ENCODE data around the gene ERAS. TPM values are rescaled to one million over a fixed set of nuclear protein-coding genes. Genes with fewer than 3 reads are reported as not detected.

The ERAS gene
- total RNA-seq, result not detected

GRCh38 chrX:48826135-48826875 lies at the start of gene ERAS:
ERAS (plus strand) TSS chrX:48826513; CDS start chrX:48829124, 2,611 bp downstream.
- no peak for DNase-seq

DNA sequence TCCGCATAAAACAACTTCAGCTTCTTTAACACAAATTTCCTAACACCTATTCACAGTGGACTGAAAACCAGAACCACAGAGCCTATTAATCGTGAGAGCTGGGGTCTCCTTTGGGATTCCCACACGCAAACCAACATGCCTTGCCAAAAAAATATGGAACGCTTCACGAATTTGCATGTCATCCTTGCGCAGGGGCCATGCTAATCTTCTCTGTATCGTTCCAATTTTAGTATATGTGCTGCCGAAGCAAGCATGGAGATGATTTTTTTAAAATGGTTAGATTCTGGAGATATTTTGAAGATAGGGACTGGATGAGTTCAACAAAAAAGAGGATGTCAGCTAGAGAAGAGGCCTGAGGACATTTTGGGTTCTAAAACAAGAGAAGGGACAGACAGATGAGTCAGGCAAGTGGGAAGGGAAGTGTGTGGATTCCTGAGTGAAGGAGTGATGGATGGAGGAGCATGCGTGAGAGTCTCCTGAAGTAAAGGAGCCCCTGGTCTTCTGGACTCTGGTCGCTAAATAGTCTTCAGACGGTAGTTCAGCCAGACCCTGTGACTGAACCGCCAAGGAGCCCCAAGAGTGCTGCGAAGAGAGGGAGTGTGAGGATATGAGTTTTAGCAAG lies 49.4 kb upstream of the ERAS start:
- no peak for DNase-seq

DNA sequence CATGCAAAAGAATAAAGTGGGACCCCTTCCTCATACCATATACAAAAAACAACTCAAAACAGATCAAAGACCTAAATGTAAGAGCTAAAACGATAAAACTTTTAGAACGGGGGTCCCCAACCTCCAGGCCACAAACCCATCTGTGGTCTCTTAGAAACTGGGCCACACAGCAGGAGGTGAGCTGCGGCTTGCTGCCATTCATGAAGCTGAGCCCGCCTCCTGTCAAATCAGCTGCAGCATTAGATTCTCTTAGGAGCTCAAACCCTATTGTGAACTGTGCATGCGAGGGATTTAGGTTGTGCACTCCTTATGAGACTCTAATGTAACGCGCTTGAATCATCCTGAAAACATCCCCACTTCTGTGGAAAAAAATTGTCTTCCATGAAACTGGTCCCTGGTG lies 46.9 kb upstream of the ERAS start:
- no peak for DNase-seq

DNA sequence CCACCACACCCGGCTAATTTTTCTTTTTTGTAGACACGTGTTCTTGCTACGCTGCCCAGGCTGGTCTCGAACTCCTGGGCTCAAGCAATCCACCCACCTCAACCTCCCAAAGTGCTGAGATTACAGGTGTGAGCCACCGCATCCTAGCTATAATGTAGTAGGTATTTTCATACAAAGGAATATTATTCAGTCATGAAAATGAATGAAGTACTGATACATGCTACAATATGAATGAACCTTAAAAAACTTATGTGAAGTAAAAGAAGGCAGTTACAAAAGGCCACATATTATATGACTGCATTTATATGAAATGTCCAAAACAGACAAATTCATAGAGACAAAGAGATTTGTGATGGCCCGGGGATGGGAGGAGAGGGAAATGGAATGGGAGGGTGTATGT lies 44.6 kb upstream of the ERAS start:
- DNase-seq, result no peak

DNA sequence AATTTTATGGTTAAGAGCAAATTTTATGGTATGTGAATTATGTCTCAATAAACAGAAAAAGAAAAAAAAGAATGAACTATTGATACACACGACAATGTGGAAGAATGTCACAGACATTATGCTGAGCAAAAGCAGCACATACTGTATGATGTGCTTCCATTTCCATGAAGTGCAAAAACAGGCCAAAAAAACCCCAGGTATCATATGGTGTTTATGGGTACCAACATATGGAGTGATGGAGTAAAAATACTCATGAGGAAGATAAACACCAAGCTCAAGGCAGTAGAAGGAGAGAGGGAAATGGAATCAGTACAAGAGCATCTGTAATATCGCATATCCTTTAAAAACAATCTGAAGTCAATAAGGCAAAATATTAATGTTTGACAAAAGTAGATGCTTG lies 44.1 kb upstream of the ERAS start:
- no peak for DNase-seq

GRCh38 chrX:48782795-48783194 lies 43.5 kb upstream of the ERAS start:
- no peak for DNase-seq

GRCh38 chrX:48784726-48785125 lies 41.6 kb upstream of the ERAS start:
- no peak for DNase-seq

GRCh38 chrX:48785186-48785539 lies 41.1 kb upstream of the ERAS start:
- no peak for DNase-seq

DNA sequence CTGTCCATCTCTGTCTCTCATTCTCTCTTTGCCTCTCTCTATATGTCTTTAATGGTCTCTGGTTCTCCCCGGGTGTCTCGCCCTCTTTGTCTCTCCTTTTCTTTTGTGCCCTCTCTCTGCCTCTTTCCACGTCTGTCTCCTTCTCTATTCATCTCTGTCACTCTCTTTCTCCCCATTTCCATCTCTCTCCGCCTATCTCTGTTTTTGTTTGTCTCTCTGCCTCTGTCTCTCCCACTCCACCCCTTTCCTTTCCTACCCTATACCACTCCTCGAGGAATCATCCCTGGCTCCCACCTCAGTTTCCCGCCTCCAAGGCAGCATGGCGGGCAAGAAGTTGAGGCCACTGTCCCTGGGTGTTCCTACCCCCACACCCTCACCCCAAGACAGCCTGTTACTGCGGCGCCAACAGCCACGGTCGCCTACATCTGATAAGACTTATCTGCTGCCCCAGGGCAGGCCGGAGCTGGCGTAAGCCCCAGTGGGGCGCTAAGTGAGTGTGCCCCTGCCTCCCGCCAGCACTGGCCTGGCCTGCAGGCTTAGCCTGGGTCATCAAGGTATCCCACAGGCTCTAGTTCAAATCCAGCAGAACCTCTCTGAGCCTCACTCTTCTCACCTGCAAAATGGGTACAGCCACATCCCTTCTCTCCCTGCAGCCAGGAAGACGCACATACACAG lies 40.6 kb upstream of the ERAS start:
- no peak for DNase-seq

DNA sequence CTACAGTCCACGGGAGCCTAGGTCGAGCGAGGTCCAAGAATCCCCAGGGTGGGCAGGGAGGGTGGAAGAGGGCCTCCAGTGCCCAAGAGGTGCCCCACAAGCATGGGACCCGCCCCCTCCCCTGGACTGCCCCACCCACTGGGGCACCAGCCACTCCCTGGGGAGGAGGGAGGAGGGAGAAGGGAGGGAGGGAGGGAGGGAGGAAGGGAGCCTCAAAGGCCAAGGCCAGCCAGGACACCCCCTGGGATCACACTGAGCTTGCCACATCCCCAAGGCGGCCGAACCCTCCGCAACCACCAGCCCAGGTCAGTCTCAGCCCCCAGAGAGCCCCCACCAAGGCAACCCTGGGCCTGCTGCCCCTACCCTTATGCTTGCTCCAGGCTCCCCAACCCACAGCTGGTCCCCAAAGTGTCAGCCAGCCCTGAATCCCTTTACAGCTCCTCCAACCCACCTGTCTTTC lies 39.9 kb upstream of the ERAS start, which contains the start of gene GATA1:
Gene GATA1, plus strand, starts transcription at position 250 of the 460 bp plus-strand sequence. CDS start 4,520 bp downstream, outside the sequence.
- DNase-seq, result no peak

DNA sequence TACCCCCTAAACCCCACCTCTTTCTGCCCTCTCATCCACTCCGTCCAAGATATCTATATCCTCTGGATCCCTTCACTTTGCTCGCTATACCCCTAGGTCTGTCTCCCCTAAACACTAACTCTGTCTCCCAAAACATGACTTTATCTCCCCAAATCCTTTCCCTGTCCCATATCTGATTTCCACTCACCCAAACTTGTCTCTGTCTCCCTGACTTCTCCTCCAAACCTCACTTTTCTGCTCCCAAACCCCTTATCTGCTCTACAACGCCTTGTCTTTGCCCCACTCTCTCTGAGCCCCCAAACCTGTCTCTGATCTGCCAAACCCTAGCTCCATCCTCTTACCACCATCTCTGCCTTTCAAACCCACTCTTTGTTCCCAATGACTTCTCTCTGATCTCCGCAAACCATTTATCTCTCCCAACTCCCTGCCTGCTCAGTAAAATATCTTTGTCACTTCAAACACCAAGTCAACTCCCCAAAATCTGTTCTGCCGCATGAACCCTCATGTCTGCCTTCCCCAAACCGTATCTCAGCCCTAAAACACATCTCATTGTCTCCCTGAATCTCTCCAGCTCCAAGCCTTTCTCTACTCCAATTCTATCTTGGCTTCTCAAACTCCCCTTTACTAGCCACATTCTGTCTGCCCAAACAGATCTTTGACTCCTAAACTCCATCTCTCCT lies 39.3 kb upstream of the ERAS start:
- no peak for DNase-seq

- no peak for DNase-seq
Observed at GRCh38 chrX:48787505-48788443, 38.5 kb upstream of the ERAS start.

- DNase-seq, result no peak
Observed at GRCh38 chrX:48789366-48790220, 36.7 kb upstream of the ERAS start.

DNA sequence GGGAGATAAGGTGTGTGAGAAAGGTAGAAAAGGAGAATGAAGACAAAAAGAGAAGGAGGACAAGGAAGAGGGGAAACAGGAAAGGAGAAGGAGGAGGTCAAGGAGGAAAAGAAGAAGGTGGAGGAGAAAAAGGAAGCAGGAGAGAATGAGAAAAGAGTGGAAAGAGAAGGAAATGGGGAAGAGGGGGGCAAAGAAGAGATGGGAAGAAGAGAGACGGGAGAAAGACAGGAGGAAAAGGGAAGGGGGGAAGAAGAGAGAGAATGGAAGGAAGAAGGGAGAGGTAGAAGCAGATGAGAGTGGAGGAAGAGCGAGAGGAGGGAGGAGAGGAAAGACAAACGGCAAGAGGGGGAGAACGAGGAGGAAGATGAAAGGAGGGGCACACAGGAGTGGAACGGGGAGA lies 35.8 kb upstream of the ERAS start:
- DNase-seq, result no peak

DNA sequence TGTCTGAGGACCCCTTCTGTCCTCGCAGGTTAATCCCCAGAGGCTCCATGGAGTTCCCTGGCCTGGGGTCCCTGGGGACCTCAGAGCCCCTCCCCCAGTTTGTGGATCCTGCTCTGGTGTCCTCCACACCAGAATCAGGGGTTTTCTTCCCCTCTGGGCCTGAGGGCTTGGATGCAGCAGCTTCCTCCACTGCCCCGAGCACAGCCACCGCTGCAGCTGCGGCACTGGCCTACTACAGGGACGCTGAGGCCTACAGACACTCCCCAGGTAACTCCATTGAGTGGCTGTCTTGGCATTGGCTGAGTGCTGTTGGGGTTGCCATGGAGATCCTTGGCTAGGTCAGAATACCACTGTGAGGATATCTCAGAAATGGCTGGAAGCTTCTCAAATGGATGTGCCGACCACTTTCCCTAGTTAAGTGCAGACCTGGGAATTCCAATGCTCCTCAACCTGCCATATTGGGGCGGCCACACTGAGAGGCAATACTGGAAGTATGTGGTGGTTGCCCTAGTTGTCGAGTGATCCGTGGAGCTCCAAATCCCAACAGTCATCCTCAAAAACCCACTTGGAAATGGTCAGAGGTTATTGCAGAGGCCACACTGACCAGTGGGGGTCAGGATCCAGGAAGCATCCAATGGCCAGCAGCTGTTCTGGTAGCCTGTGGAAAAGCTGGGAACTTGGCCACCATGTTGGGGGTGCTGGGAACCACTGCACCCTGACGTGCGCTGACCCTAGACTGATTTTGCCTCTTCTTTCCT lies 35.1 kb upstream of the ERAS start:
- no peak for DNase-seq

- no peak for DNase-seq
Observed at GRCh38 chrX:48792219-48792618, 34.1 kb upstream of the ERAS start.

- DNase-seq, result no peak
Observed at GRCh38 chrX:48793935-48794334, 32.4 kb upstream of the ERAS start.

GRCh38 chrX:48794340-48794910 lies 31.9 kb upstream of the ERAS start:
- DNase-seq, result no peak

DNA sequence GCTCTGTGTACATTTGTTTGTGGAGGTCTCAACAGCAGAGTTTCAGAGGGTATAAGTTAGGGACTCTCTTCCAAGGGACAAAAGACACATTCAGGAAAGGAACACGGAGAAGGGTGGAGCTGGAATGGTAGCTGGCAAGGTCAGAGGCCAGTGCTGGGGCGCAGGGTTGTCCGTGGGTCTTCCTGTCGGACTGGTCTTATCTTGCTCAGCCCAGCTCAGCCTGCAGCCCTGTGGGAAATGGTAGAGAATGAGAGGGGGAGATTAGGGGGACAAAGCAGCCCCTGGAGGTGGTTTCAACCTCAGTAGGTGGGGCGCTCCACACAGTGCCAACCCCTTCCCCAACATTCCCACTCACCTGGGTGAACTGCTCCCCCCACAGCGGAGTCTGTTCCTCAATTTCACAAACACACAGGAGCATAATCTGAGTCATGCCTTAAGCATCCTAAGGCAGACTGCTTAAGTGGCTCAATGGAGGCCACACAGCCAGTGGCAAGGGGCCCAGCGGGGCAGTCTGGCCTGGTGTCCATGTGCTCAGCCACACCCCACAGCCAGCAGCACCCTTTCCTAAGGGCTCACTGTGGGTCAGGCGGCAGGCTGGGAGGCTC lies 31.3 kb upstream of the ERAS start:
- DNase-seq, result no peak
